Panc1 (cell line): ENCODE measurements around the gene CORIN. TPM values are rescaled to one million over a fixed set of nuclear protein-coding genes. Genes with fewer than 3 reads are reported as not detected.

ENCODE experiments used
- ATAC-seq: fragments of 200-7000 bp; cut with Tn5 transposase; 2 replicates; pipeline ENCODE4 v1.9.1; 2020; ENCODE audit warnings: mild to moderate bottlenecking, moderate library complexity
- BruUV-seq: library from RNA; stranded (reverse); fragments of 400-500 nt; replicated peaks from 2 replicates; lab custom pipeline; 2021; lab: Mats Ljungman, UMichigan
- CTCF ChIA-PET: fragments of 300-600 bp; sonication (Branson Sonifier 250); formaldehyde crosslinking; loops from one replicate; lab custom pipeline; 2022; ENCODE audit warnings: antibody characterized with exemption; lab: Charles Lee
- POLR2A ChIA-PET: fragments of 300-600 bp; sonication (Branson Sonifier 250); formaldehyde crosslinking; loops from one replicate; lab custom pipeline; 2022; ENCODE audit warnings: antibody characterized with exemption; lab: Charles Lee
- DNase-seq: peaks from one replicate; pipeline ENCODE4 v3.0.0-alpha.2; 2010; ENCODE audit warnings: low read depth, low spot score
- H3K27ac ChIP-seq: 2 replicates; pipeline ENCODE4 v1.5.1; 2011; ENCODE audit warnings: mild to moderate bottlenecking, low read length, inconsistent platforms
- H3K27me3 ChIP-seq: fragments of 200-500 bp; sonication (Bioruptor generic); 2 replicates; pipeline ENCODE4 v1.6.0; 2014; ENCODE audit warnings: low read length, inconsistent platforms; ENCODE audit not compliant: control insufficient read depth, insufficient read depth
- H3K36me3 ChIP-seq: fragments of 200-500 bp; sonication (Bioruptor generic); 2 replicates; pipeline ENCODE4 v1.5.1; 2014; ENCODE audit warnings: inconsistent platforms, mild to moderate bottlenecking, low read length, moderate library complexity; ENCODE audit not compliant: control insufficient read depth, insufficient read depth
- H3K4me1 ChIP-seq: 2 replicates; pipeline ENCODE4 v1.5.1; 2011; ENCODE audit warnings: inconsistent platforms, mild to moderate bottlenecking, low read length, moderate library complexity; ENCODE audit not compliant: control insufficient read depth, insufficient read depth
- H3K4me3 ChIP-seq, 2 experiments: 2 replicates each; pipeline ENCODE4 v1.5.1; 2011 to 2012; ENCODE audit warnings: low read depth in 2 of 2, low read length in 2 of 2, mild to moderate bottlenecking in 2 of 2, inconsistent platforms in 1 of 2, moderate library complexity in 1 of 2
- H3K9me3 ChIP-seq: fragments of 200-500 bp; sonication (Bioruptor generic); 2 replicates; pipeline ENCODE4 v1.5.1; 2014; ENCODE audit warnings: low read depth, mild to moderate bottlenecking, inconsistent platforms, low read length, moderate library complexity; ENCODE audit not compliant: control insufficient read depth, insufficient read depth
- CTCF ChIP-seq: fragments of 450-650 bp; IDR thresholded peaks from 2 replicates; pipeline ENCODE4 v1.5.1; 2017; ENCODE audit warnings: mild to moderate bottlenecking
- POLR2AphosphoS5 ChIP-seq: IDR thresholded peaks from 2 replicates; pipeline ENCODE4 v1.6.1; 2012; ENCODE audit warnings: mild to moderate bottlenecking, low read depth, low read length, moderate library complexity
- REST ChIP-seq, 2 experiments: IDR thresholded peaks; 2 replicates each; pipeline ENCODE4 v1.6.1; 2011 to 2012; ENCODE audit warnings: low read depth in 2 of 2, control low read depth in 1 of 2, low read length in 1 of 2, mild to moderate bottlenecking in 1 of 2, moderate library complexity in 1 of 2; ENCODE audit not compliant: insufficient read depth in 1 of 2
- SIN3A ChIP-seq: IDR thresholded peaks from 2 replicates; pipeline ENCODE4 v1.6.1; 2012; ENCODE audit warnings: low read depth, mild to moderate bottlenecking, low read length, moderate library complexity, borderline replicate concordance; ENCODE audit not compliant: insufficient read depth
- TCF7L2 ChIP-seq: IDR thresholded peaks from 2 replicates; pipeline ENCODE4 v1.6.1; 2011; ENCODE audit warnings: mild to moderate bottlenecking, low read depth, low read length, inconsistent platforms
- in situ Hi-C: cut with HindIII; loops from 2 replicates; pipeline ENCODE4 v1.10.0; 2016; ENCODE audit warnings: low sequenced_read_pairs, low pct_unique_long_range_greater_than_20kb
- intact Hi-C: fragments of 100-400 bp; cut with micrococcal nuclease; formaldehyde crosslinking; loops from one replicate; pipeline ENCODE4 v1.10.0; 2022; ENCODE audit not compliant: unreplicated experiment
- total RNA-seq: library from RNA; stranded (reverse); gene quantifications from one replicate; pipeline ENCODE4 v1.2.1, GENCODE V29; 2021; ENCODE audit not compliant: unreplicated experiment

Gene CORIN
- total RNA-seq, 1 experiment from 2014 or later, result not detected

DNA sequence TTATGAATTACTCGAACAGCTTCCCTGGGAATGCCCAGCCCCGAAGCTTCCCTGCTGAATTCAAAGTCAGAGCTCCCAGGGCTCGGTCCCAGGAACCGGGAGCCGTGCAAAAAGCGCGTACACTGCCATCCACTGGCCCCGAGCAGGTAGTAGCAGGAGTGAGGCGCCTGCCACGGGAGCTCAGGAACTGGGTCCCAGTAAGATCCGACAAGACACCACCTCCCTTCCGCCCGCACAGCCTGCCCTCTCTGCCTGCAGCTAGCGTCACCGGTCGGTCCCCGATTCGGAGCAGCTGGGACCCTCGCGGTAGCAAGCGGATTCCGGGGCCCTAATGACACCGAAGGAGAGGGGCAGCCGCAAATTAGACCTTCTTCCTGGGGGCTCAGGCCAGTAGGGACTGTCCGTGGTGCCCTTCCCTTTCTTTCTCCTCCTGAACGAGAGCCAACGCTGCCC lies 1.2 kb downstream of the CORIN start:
- H3K4me3 ChIP-seq, result peak overlapping the region; percentile 43 to 63
- intact Hi-C loops (loop anchor here (2.0 to 5.0 kb wide), 3 partner anchors 132 to 169 kb away; no protein-coding TSS in a partner anchor), in situ Hi-C loops (no loop called here)
- ChIA-PET POLR2A (no interaction called here), CTCF (interaction anchor here (0.8 to 1.5 kb wide), 7 partner anchors 20 to 168 kb away, joined by 3 to 12 read pairs (median 3); no protein-coding TSS in a partner anchor)
- H3K4me1 ChIP-seq, result no peaks in the 10 kb centered on the region
- DNase-seq (peak; percentile 18), ATAC-seq (peak; percentile 97)
- no peaks in the 10 kb centered on the region for H3K36me3 ChIP-seq
- BruUV-seq, result no TSS peak
- TF ChIP-seq REST (IDR thresholded peaks at IDR 0.05; ENCODE audit: insufficient read depth in 1 of 2, low read depth in 2 of 2, low read length in 1 of 2) (no peak), POLR2AphosphoS5 (no peak), CTCF (peak; percentile 82)
- H3K9me3 ChIP-seq, result no peaks in the 10 kb centered on the region
- H3K27ac ChIP-seq, result no peak overlapping the region
- H3K27me3 ChIP-seq, result no peaks in the 10 kb centered on the region

DNA sequence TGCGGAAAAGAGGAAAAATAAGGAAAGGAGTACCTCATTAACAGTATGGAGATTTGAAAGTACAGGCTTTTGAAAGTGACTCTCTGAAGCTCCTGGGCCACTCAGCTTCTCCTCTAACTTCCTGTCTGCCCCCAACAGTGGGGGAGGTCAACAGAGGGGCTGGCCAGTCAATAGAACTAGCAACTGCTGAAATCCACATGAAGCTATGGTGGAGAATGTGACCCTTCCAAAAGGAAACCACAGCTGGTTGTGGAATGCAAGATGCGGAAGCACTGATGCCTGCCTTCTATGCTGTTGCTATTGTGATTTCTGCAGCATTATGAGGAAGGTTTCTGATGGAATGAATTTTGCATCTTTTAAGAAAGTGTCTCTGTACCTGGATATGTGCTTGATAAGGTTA lies 2.4 kb downstream of the CORIN start:
- Histone ChIP-seq H3K4me3 (no peak overlapping the region), H3K4me1 (no peaks in the 10 kb centered on the region), H3K27me3 (no peaks in the 10 kb centered on the region), H3K27ac (no peak overlapping the region), H3K9me3 (no peaks in the 10 kb centered on the region), H3K36me3 (no peaks in the 10 kb centered on the region)
- no peak for TF ChIP-seq TCF7L2
- TF ChIP-seq POLR2AphosphoS5, result no peak
- no peak for TF ChIP-seq SIN3A
- no peak for TF ChIP-seq CTCF
- no peak for TF ChIP-seq REST (IDR thresholded peaks at IDR 0.05; ENCODE audit: insufficient read depth in 1 of 2, low read depth in 2 of 2, low read length in 1 of 2)
- BruUV-seq, result no TSS peak
- in situ Hi-C loops (no loop called here), intact Hi-C loops (loop anchor here (5.0 kb wide), 2 partner anchors 148 to 168 kb away; no protein-coding TSS in a partner anchor)
- DNase-seq, result no peak
- ATAC-seq, result no peak
- CTCF ChIA-PET, result interaction anchor here (1.5 kb wide), 1 partner anchor 149 kb away, joined by 8 read pairs; no protein-coding TSS in a partner anchor
- POLR2A ChIA-PET, result no interaction called here
